HG02870 (cell line): ENCODE results near the gene SERF2.
"Not testable (repeated sequence)": the region's sequence is repeated elsewhere in the genome, so short reads cannot be mapped to it uniquely, and the experiment has no call there.

Experiments
- ATAC-seq: cut with Tn5 transposase; IDR thresholded peaks from one replicate; pipeline ENCODE4 v1.9.1; 2021; ENCODE audit warnings: mild to moderate bottlenecking, moderate library complexity; ENCODE audit not compliant: unreplicated experiment

Gene SERF2

GRCh38 chr15:43826508-43827341 is 34.6 kb downstream of the SERF2 start, which contains the start of gene WDR76:
Gene WDR76, plus strand, starts transcription at chr15:43827002. Its CDS starts 31 bp downstream, at chr15:43827033.
- ATAC-seq = peak; percentile 58

- no peak for ATAC-seq
These were observed 36.0 kb downstream of the SERF2 start for GRCh38 chr15:43828061-43828657.

GRCh38 chr15:43829951-43830540 is 37.9 kb downstream of the SERF2 start:
- ATAC-seq = not testable (repeated sequence)

- not testable (repeated sequence) for ATAC-seq
These were observed 38.7 kb downstream of the SERF2 start for GRCh38 chr15:43830691-43831275.

GRCh38 chr15:43831519-43832052 is 39.5 kb downstream of the SERF2 start:
- not testable (repeated sequence) for ATAC-seq

- not testable (repeated sequence) for ATAC-seq
These were observed 40.4 kb downstream of the SERF2 start for GRCh38 chr15:43832485-43832884.

- ATAC-seq = no peak
These were observed 53.3 kb downstream of the SERF2 start for GRCh38 chr15:43845421-43845820.
